Activated CD4-positive, alpha-beta T cell treated with anti-CD3 and anti-CD28 coated beads for 24 hours (primary cell): ENCODE results near the gene EPB41L4B.
"Not testable (repeated sequence)": the region's sequence is repeated elsewhere in the genome, so short reads cannot be mapped to it uniquely, and the experiment has no call there.

Source experiments
- DNase-seq, 2 donors: peaks; one replicate each; pipeline ENCODE4 v3.0.0-alpha.2; 2020; ENCODE audit warnings: low read depth in 2 of 2

Gene EPB41L4B

DNA sequence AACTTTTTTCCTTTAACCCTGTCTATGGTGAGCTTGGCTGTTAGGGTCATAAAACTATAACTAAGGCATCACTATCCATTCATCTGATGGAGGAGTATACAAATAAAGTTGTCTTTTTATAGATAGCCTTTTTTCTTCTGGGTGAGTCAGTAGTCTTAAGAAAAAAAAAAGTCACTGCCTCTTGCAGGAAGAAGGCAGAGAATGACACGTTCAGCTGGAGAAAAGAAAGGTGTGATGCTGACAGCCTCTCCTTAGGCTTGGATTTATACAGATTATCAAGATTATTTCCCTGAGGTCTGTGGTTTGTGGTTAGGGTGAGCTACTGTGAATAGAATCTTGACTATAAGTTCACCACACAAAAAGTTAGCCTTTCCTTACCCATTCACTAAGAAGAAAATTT lies 23.0 kb downstream of the EPB41L4B start:
- DNase-seq = no peak

- DNase-seq = no peak
These were observed 25.4 kb downstream of the EPB41L4B start for GRCh38 chr9:109295221-109296130.

GRCh38 chr9:109290385-109290784 lies 30.5 kb downstream of the EPB41L4B start:
- DNase-seq = no peak

DNA sequence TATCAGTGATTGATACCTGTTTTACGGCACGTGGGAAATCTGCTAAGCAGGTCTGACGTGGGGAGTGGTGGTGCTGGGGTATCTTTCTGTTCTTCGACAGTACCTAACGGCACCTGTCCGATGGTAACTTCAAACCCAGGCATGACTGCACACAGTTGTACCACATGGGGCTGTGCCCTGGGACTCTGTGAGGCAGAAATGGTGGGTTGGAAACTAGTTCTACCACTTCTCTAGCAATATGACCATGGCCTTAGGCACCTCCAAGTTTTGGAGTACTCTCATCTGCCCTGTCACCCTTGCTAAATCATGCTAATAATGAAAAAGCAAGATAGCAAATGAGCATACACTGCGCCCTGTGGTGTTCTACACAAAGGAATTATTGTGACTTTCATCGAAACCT lies 30.9 kb downstream of the EPB41L4B start:
- DNase-seq = no peak

DNA sequence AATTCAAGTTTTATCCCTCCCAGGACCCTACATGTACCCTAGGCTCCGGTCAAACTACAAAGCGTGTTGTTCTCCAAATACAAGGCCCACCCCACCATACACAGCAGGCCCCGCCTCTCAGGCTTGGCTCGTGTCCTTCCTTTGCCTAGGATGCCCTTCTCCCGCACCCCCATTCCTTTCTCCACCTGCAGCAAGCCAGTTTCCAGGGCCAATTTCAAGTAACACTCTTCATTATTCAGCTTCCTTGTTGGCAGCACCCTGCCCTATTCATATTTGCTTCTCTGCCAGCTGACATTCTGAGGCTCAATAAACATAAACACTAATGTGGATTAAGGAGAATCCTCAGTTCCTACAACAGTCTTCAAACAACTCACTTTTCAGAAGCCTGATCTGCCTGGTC lies 31.7 kb downstream of the EPB41L4B start:
- no peak for DNase-seq

GRCh38 chr9:109286981-109287380 lies 33.9 kb downstream of the EPB41L4B start:
- no peak for DNase-seq

DNA sequence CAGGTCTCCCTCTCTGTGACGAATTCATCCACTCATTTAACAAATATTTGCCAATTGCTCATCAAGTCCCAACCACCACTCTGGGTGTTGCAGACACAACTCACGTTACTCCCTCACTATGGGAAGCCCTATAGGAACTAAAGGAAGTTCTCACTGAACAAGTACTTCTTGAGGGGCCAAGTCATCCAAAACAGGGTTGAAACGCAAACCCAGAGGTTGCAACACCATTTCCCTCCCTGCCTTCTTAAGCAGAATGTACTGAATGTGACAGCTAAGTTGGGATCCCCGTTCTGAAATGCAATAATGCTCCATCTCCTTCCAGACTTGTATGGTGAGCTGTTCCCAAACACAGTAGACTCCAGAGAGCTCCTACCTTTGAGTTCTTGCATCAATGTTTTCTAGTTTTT lies 34.3 kb downstream of the EPB41L4B start:
- no peak for DNase-seq

DNA sequence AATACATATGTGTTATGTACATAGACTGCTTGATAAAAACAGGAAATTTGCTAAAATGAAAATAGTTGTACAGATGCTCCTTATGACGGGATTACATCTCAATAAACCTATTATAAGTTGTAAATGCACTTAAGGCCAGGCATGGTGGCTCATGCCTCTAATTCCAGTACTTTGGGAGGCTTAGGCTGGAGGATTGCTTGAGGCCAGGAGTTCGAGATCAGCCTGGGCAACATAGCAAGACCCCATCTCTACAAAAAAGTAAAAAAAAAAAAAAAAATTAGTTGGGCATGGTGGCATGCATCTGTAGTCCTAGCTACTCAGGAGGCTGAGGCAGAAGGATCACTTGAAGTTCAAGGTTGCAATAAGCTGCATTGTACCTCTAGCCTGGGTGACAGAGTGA lies 37.2 kb downstream of the EPB41L4B start:
- not testable (repeated sequence) for DNase-seq

GRCh38 chr9:109283012-109283411 lies 37.8 kb downstream of the EPB41L4B start:
- DNase-seq = no peak

- no peak for DNase-seq
These were observed 38.6 kb downstream of the EPB41L4B start for GRCh38 chr9:109282302-109282701.

DNA sequence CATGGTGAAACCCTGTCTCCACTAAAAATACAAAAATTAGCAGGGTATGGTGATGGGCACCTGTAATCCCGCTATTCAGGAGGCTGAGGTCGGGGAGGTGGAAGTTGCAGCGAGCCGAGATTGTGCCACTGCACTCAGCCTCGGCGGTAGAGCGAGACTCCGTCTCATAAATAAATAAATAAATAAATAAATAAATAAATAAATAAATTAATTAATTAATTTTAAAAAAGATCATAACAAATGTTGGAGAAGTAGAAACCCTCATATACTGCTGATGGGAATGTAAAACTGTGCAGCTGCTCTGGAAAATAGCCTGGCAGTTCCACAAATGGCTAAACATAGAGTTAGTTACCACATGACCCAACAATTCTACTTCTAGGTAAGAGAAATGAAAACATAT lies 39.3 kb downstream of the EPB41L4B start:
- no peak for DNase-seq

DNA sequence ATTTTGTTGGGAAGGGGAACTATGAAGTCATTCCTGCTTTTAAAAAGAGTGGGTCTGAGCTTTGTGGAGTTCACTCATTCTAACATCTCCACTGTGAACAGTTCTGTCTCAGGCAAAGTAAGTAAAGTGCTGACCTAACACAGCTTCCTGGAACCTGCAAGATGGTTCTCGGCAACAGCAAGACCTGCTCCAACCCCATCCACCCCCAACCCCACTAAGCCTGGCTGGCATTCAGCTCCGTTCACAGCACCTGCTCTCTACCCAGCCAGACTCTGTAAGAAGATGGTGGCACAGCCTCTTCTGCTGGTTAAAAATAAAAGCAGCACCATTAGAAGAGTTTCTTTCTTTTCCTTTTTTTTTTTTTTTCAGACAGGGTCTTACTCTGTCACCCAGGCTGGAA lies 42.0 kb downstream of the EPB41L4B start:
- DNase-seq = no peak

GRCh38 chr9:109278216-109278615 lies 42.6 kb downstream of the EPB41L4B start:
- no peak for DNase-seq

DNA sequence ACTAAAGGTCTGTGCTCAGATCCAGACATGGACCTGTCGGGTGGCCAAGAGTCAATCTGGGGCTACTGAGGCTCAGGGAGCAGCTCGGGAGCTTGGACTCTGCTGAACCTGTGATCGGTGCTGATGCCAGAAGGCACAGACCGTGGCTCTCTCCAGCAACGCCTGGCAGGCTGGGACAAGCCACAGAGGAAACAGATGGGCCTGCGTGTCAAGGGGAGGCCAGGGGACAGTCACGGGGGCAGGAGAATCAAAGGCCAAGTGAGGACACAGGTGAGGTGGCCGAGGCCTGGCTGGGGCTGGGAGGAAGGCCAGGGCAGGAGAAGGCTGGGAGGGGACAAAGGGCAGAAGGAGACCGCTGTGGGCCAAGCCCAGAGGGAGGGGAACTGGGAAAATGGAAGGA lies 43.4 kb downstream of the EPB41L4B start:
- DNase-seq = no peak

GRCh38 chr9:109276469-109277440 lies 44.1 kb downstream of the EPB41L4B start:
- DNase-seq = no peak

- no peak for DNase-seq
These were observed 45.8 kb downstream of the EPB41L4B start for GRCh38 chr9:109274884-109275730.

DNA sequence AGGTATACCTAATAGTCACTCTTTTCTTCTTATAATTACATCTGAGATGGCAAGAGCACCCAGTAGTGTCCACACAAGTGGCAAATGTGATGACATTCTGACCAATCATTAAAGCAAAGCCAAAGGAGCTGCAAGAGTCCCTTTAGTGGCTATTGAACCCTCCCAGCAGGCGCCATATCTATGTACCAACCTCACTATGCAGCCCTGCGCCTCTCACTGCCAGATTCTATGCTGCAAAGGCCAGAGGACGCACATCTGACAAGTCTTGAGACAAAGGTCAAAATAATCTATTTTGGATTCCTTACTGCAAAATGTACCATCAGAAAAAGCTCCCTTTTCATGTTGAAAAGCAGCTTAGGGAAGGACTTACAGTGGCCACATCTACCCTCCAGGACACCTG lies 47.0 kb downstream of the EPB41L4B start:
- DNase-seq = no peak

- no peak for DNase-seq
These were observed 48.1 kb downstream of the EPB41L4B start for GRCh38 chr9:109272745-109273144.

GRCh38 chr9:109272045-109272444 lies 48.8 kb downstream of the EPB41L4B start:
- DNase-seq = no peak

GRCh38 chr9:109270971-109271925 lies 49.6 kb downstream of the EPB41L4B start:
- DNase-seq = no peak
